ENCODE measurements around the gene EID2B. TPM values are rescaled to one million over a fixed set of nuclear protein-coding genes. Genes with fewer than 3 reads are reported as not detected.

Gene EID2B
- total RNA-seq, 1 donor from 2014 or later, result 1.8 TPM

DNA sequence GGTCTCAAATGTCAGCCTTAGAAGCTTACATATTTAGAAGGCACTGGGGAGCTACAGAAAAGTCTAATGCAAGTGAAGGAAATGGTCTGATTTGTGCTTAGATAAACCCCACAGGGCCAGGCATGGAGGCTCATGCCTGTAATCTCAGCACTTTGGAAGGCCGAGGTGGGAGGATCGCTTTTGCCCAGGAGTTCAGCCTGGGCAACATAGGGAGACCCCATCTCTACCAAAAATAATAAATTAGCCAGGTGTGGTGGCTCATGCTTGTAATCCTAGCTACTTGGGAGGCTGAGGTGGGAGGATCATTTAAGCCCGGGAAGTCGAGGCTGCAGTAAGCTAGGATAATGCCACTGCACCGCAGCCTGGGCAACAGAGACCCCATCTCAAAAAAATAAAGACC is 36.6 kb downstream of the EID2B start:
- H3K9me3 Mint-ChIP-seq (ENCODE audit: low read depth), result no peaks in the 10 kb centered on the region
- H3K27me3 Mint-ChIP-seq, result peaks cover 46% of the 10 kb centered on the region
- no peaks in the 10 kb centered on the region for H3K36me3 Mint-ChIP-seq (ENCODE audit: insufficient read depth)
- no peak overlapping the region for H3K4me3 Mint-ChIP-seq (ENCODE audit: low read depth)
- DNase-seq (ENCODE audit: low spot score, unreplicated experiment), result no peak
- peaks cover 8% of the 10 kb centered on the region for H3K4me1 Mint-ChIP-seq (ENCODE audit: low read depth)
- no peak overlapping the region for H3K27ac Mint-ChIP-seq
- TF ChIP-seq, protein P1, sequence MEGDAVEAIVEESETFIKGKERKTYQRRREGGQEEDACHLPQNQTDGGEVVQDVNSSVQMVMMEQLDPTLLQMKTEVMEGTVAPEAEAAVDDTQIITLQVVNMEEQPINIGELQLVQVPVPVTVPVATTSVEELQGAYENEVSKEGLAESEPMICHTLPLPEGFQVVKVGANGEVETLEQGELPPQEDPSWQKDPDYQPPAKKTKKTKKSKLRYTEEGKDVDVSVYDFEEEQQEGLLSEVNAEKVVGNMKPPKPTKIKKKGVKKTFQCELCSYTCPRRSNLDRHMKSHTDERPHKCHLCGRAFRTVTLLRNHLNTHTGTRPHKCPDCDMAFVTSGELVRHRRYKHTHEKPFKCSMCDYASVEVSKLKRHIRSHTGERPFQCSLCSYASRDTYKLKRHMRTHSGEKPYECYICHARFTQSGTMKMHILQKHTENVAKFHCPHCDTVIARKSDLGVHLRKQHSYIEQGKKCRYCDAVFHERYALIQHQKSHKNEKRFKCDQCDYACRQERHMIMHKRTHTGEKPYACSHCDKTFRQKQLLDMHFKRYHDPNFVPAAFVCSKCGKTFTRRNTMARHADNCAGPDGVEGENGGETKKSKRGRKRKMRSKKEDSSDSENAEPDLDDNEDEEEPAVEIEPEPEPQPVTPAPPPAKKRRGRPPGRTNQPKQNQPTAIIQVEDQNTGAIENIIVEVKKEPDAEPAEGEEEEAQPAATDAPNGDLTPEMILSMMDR (IDR thresholded peaks at IDR 0.05; ENCODE audit: unreplicated experiment), result no peak

DNA sequence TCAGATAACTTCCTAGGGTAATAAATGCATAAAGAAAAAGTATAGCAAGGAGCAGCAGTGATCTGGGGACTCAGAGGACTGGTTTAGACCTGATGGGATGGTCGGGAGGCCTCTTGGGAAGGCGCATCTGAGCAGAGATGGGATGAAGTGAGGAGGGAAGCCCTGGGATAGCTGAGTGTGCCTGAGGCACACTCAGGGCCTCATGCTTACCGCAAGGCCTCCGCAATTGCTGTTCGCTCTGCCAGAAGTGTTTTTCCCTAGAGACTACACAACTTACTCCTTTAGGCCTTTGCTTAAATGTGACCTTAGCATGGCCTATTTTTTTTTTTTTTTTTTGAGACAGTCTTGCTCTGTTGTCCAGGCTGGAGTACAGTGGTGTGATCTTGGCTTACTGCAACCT is 38.0 kb downstream of the EID2B start:
- no peaks in the 10 kb centered on the region for H3K9me3 Mint-ChIP-seq (ENCODE audit: low read depth)
- no peak overlapping the region for H3K4me3 Mint-ChIP-seq (ENCODE audit: low read depth)
- no peak for DNase-seq (ENCODE audit: low spot score, unreplicated experiment)
- H3K4me1 Mint-ChIP-seq (ENCODE audit: low read depth), result peaks cover 8% of the 10 kb centered on the region
- TF ChIP-seq, protein P1 (IDR thresholded peaks at IDR 0.05; ENCODE audit: unreplicated experiment), result no peak
- H3K27ac Mint-ChIP-seq, result no peak overlapping the region
- H3K27me3 Mint-ChIP-seq, result peaks cover 33% of the 10 kb centered on the region
- no peaks in the 10 kb centered on the region for H3K36me3 Mint-ChIP-seq (ENCODE audit: insufficient read depth)

DNA sequence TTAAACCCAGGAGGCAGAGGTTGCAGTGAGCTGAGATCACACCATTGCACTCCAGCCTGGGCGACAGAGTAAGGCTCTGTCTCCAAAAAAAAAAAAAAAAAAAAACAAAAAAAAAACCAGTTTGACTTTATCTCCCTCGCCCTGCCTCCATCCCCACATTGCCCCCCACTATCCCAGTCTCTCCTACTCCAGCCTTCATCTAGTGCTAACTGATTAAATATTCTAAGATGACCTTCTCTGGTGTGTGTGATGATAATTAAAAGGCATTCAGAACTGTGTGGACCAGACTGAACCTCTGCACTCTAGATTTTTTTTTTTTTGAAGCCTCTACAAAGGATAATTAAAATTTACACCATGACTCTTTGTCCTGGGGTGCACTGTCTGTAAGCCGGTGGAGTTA is 39.9 kb downstream of the EID2B start:
- TF ChIP-seq, protein P1 (IDR thresholded peaks at IDR 0.05; ENCODE audit: unreplicated experiment), result no peak
- no peak for DNase-seq (ENCODE audit: low spot score, unreplicated experiment)
- Mint-ChIP-seq H3K4me3 (ENCODE audit: low read depth) (no peak overlapping the region), H3K9me3 (ENCODE audit: low read depth) (no peaks in the 10 kb centered on the region), H3K36me3 (ENCODE audit: insufficient read depth) (peaks cover 9% of the 10 kb centered on the region), H3K4me1 (ENCODE audit: low read depth) (no peaks in the 10 kb centered on the region), H3K27ac (no peak overlapping the region), H3K27me3 (peaks cover 20% of the 10 kb centered on the region)

DNA sequence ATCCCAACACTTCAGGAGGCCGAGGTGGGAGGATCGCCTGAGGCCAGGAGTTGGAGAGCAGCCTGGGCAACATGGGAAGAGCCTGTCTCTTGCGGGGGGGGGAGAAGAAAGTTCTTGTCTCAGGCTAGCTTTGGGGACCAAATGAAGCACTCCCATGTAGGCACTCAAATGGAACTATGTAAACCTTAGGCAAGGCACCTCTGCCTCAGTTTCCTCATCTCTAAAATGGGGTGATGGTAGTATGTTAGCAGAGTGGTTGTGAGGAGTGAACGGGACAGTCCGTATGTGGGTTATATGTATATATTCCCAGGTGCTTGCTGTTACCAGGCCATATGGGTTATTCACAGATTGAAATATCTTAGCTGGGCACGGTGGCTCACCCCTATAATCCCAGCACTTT is 40.4 kb downstream of the EID2B start:
- no peak overlapping the region for H3K4me3 Mint-ChIP-seq (ENCODE audit: low read depth)
- H3K27me3 Mint-ChIP-seq, result peaks cover 14% of the 10 kb centered on the region
- no peaks in the 10 kb centered on the region for H3K4me1 Mint-ChIP-seq (ENCODE audit: low read depth)
- no peak overlapping the region for H3K27ac Mint-ChIP-seq
- peaks cover 10% of the 10 kb centered on the region for H3K36me3 Mint-ChIP-seq (ENCODE audit: insufficient read depth)
- DNase-seq (ENCODE audit: low spot score, unreplicated experiment), result no peak
- TF ChIP-seq, protein P1 (IDR thresholded peaks at IDR 0.05; ENCODE audit: unreplicated experiment), result no peak
- H3K9me3 Mint-ChIP-seq (ENCODE audit: low read depth), result no peaks in the 10 kb centered on the region

DNA sequence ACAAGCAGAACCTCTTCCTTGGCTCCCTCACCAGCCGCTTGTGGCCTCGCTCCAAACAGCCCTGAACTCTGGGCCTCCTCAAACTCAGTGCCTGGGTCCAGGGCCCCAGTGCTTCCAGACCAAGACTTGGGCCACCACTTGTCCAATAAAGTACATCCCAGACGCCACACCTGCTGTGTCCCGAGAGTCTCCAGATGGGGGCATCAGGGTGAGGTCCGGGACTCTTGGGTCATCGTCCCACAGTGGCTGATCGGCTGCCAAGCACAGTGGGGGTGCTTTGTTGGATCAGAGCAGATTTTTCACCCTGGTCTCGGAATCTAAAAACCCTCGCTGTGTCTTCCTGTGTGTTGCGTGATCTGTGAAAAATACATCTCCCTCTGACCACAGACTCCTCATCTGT is 42.9 kb downstream of the EID2B start:
- H3K36me3 Mint-ChIP-seq (ENCODE audit: insufficient read depth), result peaks cover 14% of the 10 kb centered on the region
- no peak for DNase-seq (ENCODE audit: low spot score, unreplicated experiment)
- H3K4me1 Mint-ChIP-seq (ENCODE audit: low read depth), result no peaks in the 10 kb centered on the region
- no peaks in the 10 kb centered on the region for H3K9me3 Mint-ChIP-seq (ENCODE audit: low read depth)
- TF ChIP-seq, protein P1 (IDR thresholded peaks at IDR 0.05; ENCODE audit: unreplicated experiment), result no peak
- H3K4me3 Mint-ChIP-seq (ENCODE audit: low read depth), result no peak overlapping the region
- no peaks in the 10 kb centered on the region for H3K27me3 Mint-ChIP-seq
- H3K27ac Mint-ChIP-seq, result no peak overlapping the region

Data from progenitor cell of endocrine pancreas (in vitro differentiated cells).